Stimulated activated CD8-positive, alpha-beta memory T cell treated with anti-CD3 and anti-CD28 coated beads, Interleukin-15, amount 100 ng/mL, for 1 hour (primary cell): ENCODE results near the gene GTF2IRD1.
"Not testable (repeated sequence)": the region's sequence is repeated elsewhere in the genome, so short reads cannot be mapped to it uniquely, and the experiment has no call there.

ENCODE experiments used
- DNase-seq: peaks from one replicate; pipeline ENCODE4 v3.0.0-alpha.2; 2020; ENCODE audit warnings: low read depth

GTF2IRD1 gene

GRCh38 chr7:74491490-74491889 lies 37.8 kb downstream of the GTF2IRD1 start:
- not testable (repeated sequence) for DNase-seq

GRCh38 chr7:74493295-74493694 lies 39.6 kb downstream of the GTF2IRD1 start:
- no peak for DNase-seq

- DNase-seq, result no peak
Observed at GRCh38 chr7:74494076-74494548, 40.4 kb downstream of the GTF2IRD1 start.

- no peak for DNase-seq
Observed at GRCh38 chr7:74495112-74496086, 41.7 kb downstream of the GTF2IRD1 start.

- no peak for DNase-seq
Observed at GRCh38 chr7:74496272-74496671, 42.6 kb downstream of the GTF2IRD1 start.

GRCh38 chr7:74496773-74497172 lies 43.1 kb downstream of the GTF2IRD1 start:
- not testable (repeated sequence) for DNase-seq

- DNase-seq, result no peak
Observed at GRCh38 chr7:74498354-74498753, 44.6 kb downstream of the GTF2IRD1 start.

- DNase-seq, result no peak
Observed at GRCh38 chr7:74498996-74499834, 45.5 kb downstream of the GTF2IRD1 start.

- no peak for DNase-seq
Observed at GRCh38 chr7:74499835-74500388, 46.2 kb downstream of the GTF2IRD1 start.

- no peak for DNase-seq
Observed at GRCh38 chr7:74501298-74501697, 47.6 kb downstream of the GTF2IRD1 start.

GRCh38 chr7:74502216-74502891 lies 48.6 kb downstream of the GTF2IRD1 start:
- DNase-seq, result no peak

GRCh38 chr7:74503061-74503460 lies 49.4 kb downstream of the GTF2IRD1 start:
- no peak for DNase-seq

- no peak for DNase-seq
Observed at GRCh38 chr7:74503943-74504342, 50.2 kb downstream of the GTF2IRD1 start.

GRCh38 chr7:74505471-74506324 lies 52.0 kb downstream of the GTF2IRD1 start:
- no peak for DNase-seq

- DNase-seq, result no peak
Observed at GRCh38 chr7:74506325-74506724, 52.6 kb downstream of the GTF2IRD1 start.

- DNase-seq, result no peak
Observed at GRCh38 chr7:74507538-74508319, 54.0 kb downstream of the GTF2IRD1 start.

- DNase-seq, result not testable (repeated sequence)
Observed at GRCh38 chr7:74509453-74509852, 55.7 kb downstream of the GTF2IRD1 start.

GRCh38 chr7:74511345-74511744 lies 57.6 kb downstream of the GTF2IRD1 start:
- DNase-seq, result no peak

- no peak for DNase-seq
Observed at GRCh38 chr7:74512762-74513161, 59.1 kb downstream of the GTF2IRD1 start.

GRCh38 chr7:74514131-74514591 lies 60.5 kb downstream of the GTF2IRD1 start:
- no peak for DNase-seq
